ENCODE data around the gene BTBD1.
"Not testable (repeated sequence)": the region's sequence is repeated elsewhere in the genome, so short reads cannot be mapped to it uniquely, and the experiment has no call there.

BTBD1 gene

DNA sequence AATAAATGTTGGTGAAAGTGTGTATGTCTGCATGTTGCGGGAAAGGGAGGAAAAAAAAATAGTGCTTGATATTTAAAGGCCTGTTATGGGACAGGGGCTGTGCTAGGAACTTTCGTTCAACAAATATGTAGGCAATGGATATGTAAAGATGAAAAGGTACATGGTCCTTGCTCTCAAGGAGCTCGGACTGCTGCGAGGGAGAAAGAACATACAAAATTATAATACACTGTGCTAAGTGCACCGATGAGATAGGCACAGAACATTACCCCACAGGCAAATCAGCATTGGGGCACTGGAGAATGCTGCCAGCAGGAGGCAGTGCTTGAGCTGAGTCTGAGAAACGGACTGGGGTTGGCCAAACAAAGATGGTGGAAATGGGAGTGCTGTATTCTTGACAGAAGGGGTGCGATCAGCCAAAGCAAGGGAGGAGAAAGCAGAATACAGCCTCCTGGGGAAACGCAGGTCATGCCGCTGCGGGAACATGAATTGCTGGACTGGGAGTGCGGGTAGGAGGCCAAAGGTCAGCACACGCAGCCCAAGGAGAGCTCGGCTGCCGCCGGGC lies 56.3 kb downstream of the BTBD1 start:
- DNase-seq (ENCODE audit: low read depth), result peak; percentile 24
- peak overlapping the region; percentile 99 for H3K4me3 ChIP-seq (ENCODE audit: low read depth, low read length)

DNA sequence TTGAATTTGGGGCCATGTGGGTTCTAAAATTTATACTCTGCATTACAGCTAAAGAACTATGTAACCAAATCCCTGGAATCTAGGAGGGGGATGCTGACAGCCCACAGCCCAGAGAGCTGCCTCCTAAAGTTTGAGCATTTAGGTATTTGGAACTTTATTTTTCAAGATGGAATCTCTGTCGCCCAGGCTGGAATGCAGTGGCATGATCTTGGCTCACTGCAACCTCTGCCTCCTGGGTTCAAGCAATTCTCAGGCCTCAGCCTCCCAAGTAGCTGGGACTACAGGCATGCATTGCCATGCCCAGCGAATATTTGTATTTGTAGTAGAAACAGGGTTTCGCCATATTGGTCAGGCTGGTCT lies 66.4 kb downstream of the BTBD1 start:
- not testable (repeated sequence) for DNase-seq (ENCODE audit: low read depth); H3K4me3 ChIP-seq (ENCODE audit: low read depth, low read length)

DNA sequence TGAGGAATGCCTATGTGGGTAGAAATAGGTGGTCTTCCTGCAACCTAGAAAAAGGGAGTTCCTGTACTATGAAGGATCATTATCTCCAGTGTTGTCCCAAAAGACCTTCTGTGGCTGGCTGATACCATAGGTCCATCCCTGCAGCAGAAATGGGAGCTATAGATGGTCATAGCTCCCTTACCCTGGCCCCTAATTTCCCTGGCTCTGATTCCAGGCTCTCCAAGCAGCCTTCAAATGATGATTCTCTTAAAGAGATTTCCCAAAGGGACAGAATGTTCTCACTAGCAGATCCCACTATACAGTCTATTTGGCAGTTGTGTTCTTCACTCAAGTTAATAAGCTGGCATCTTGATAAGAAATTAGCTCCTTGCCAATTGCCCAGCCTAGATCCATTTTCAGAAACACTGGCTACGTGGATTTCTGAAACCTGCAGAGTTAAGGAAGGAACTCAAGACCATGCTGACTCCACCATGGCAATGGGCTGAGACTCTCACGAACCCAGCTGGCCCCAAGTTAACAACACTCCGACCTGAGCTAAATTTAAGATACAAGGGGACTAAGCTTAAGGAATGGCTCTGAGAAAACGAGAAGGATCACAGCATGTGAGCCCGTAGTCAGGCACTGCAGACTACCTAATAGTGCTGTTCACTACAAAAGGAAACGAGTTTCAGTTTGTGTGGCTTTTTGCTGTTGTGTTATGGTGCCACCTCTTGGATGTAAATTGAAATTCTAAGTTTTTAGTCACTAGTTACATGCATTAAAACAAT lies 67.0 kb downstream of the BTBD1 start:
- peak; percentile 20 for DNase-seq (ENCODE audit: low read depth)
- peak overlapping the region; percentile 39 for H3K4me3 ChIP-seq (ENCODE audit: low read depth, low read length)

GRCh38 chr15:82999426-82999825 lies 67.6 kb downstream of the BTBD1 start:
- H3K4me3 ChIP-seq (ENCODE audit: low read depth, low read length), result no peak overlapping the region
- DNase-seq (ENCODE audit: low read depth), result no peak

- no peak for DNase-seq (ENCODE audit: low read depth)
- H3K4me3 ChIP-seq (ENCODE audit: low read depth, low read length), result no peak overlapping the region
These were observed 71.1 kb downstream of the BTBD1 start for GRCh38 chr15:82995938-82996337.

DNA sequence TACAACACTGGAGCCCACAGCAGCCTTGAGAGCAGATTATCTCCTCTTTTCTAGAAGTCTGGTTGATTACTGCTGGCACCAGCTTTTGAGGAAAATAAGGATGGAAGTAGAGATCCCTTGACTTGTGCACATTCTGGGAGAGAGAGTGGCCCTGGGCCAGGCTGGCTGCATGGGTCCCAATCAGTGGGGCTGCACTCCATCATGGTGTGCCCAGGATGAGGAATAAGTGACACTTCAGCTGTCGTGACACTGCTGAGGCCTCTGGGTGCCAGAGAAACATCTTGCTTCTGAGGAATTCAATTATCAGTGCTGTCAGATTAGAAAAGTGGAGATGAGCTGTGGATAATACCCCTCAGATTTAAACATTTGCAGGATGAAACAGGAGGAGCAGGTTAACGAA lies 72.0 kb downstream of the BTBD1 start:
- H3K4me3 ChIP-seq (ENCODE audit: low read depth, low read length), result no peak overlapping the region
- no peak for DNase-seq (ENCODE audit: low read depth)

DNA sequence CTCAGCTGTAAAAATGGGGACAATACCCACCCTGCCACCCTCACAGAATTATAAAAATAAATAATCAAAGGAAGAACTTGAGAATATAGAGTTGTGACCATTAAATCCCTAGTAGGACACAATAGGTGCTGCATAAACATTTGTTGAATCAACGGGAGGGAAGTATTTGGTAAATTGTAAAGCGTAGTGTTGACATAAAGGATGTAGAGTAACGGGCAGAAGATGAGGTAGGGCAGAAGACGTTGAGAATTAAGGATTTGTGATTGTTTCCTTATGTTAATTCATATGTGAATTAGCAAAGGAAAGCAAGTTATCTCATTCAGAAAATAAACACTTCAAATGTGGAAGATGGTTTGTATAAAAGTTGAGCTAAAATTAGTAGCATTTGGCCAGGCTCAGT lies 73.9 kb downstream of the BTBD1 start:
- no peak overlapping the region for H3K4me3 ChIP-seq (ENCODE audit: low read depth, low read length)
- no peak for DNase-seq (ENCODE audit: low read depth)

- no peak for DNase-seq (ENCODE audit: low read depth)
- no peak overlapping the region for H3K4me3 ChIP-seq (ENCODE audit: low read depth, low read length)
These were observed 74.5 kb downstream of the BTBD1 start for GRCh38 chr15:82992436-82992998.

DNA sequence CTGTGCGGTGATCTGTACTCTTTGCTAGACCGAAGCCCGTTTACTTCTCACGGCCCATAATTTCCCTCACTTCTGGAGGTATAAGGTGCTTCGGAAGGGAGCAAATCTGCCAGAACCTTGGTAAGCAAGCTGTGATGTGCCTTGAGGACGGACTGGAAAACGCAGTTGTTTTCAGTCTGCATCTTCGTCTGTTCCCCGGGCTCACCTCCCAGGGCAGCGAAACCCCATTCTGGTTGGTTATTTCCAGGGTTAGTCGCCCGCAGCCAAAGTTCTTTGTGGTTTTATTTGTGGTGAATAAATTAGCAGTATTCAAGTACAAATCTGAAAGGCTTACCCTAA lies 80.6 kb downstream of the BTBD1 start:
- no peak for DNase-seq (ENCODE audit: low read depth)
- peak overlapping the region; percentile 99 for H3K4me3 ChIP-seq (ENCODE audit: low read depth, low read length)

- peak; percentile 83 for DNase-seq (ENCODE audit: low read depth)
- H3K4me3 ChIP-seq (ENCODE audit: low read depth, low read length), result peak within 1 kb of the TSS; percentile 99
These were observed 81.2 kb downstream of the BTBD1 start, which contains the start of gene RAMAC for GRCh38 chr15:82985688-82986441. RAMAC (plus strand) TSS chr15:82986210; CDS start chr15:82989019, 2,809 bp downstream.

GRCh38 chr15:82980981-82981380 lies 86.1 kb downstream of the BTBD1 start:
- H3K4me3 ChIP-seq (ENCODE audit: low read depth, low read length), result no peak overlapping the region
- no peak for DNase-seq (ENCODE audit: low read depth)

DNA sequence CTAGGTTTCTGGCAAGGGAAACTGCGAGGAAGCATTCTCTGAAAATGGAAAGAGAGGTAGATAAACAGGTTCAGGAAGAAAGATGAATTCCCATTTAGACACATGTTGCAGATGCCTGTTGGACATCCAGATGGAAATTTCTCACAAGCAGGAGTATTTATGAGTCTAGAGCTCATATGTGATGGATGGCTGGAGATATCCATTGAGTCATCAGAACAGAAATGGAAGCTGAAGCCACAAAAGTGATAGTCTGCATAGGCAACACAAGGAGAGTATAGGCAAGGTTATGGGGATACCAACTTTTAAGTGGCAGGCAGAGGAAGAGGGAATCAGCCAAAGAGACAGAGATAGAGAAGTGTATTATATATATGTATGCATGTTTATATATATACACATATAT lies 87.3 kb downstream of the BTBD1 start:
- no peak for DNase-seq (ENCODE audit: low read depth)
- H3K4me3 ChIP-seq (ENCODE audit: low read depth, low read length), result no peak overlapping the region

DNA sequence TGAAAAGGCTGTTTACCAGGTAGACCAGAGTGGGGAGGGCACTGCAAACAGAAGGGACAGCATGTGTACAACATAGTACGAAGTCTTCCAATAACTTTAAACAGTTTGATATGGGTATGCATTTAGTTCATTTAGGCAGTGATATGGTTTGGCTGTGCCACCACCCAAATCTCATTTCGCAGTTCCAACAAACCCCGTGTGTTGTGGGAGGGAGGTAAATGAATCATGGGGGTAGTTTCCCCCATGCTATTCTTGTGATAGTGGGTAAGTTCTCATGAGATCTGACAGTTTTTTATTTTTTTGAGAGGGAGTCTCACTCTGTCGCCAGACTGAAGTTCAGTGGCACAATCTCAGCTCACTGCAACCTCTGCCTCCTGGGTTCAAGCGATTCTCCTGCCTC lies 88.6 kb downstream of the BTBD1 start:
- no peak for DNase-seq (ENCODE audit: low read depth)
- H3K4me3 ChIP-seq (ENCODE audit: low read depth, low read length), result no peak overlapping the region

DNA sequence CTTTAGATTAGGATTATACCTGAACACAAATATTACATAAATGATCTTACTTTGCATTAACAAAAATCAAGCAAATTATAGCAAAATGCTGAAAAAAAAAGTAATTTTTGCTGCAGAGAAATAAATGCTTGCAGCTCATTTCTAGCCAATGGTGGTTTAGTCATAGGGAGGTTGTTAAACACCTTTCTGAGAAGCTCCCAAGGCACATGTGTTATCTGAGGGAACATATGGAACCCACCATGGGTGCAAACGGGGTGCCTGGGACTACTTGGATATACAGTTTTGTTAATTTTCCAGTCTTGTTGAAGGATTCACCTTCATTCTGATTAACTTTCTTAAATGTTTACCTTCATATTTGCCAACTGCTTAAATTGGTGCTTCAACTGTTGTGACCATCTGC lies 90.0 kb downstream of the BTBD1 start:
- no peak overlapping the region for H3K4me3 ChIP-seq (ENCODE audit: low read depth, low read length)
- DNase-seq (ENCODE audit: low read depth), result no peak

DNA sequence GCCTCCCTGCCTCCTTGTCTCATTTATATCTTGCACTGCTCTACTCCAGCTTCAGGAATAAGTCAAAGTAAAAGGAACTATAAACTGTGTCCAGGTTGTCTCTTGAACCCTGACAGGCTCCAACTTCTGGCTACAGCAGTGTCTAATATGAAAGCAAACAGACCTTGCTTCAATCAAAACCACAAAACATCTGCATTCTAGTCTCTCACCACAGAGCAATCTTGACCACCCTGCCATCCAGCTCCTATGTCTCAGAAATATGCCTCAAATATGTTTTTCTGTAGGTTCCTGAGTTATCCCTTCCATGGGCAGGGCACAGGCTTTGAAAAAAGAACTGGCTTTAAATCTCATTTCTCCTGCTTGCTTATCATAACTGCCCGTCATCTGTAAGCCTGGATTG lies 94.1 kb downstream of the BTBD1 start:
- H3K4me3 ChIP-seq (ENCODE audit: low read depth, low read length), result no peak overlapping the region
- no peak for DNase-seq (ENCODE audit: low read depth)

DNA sequence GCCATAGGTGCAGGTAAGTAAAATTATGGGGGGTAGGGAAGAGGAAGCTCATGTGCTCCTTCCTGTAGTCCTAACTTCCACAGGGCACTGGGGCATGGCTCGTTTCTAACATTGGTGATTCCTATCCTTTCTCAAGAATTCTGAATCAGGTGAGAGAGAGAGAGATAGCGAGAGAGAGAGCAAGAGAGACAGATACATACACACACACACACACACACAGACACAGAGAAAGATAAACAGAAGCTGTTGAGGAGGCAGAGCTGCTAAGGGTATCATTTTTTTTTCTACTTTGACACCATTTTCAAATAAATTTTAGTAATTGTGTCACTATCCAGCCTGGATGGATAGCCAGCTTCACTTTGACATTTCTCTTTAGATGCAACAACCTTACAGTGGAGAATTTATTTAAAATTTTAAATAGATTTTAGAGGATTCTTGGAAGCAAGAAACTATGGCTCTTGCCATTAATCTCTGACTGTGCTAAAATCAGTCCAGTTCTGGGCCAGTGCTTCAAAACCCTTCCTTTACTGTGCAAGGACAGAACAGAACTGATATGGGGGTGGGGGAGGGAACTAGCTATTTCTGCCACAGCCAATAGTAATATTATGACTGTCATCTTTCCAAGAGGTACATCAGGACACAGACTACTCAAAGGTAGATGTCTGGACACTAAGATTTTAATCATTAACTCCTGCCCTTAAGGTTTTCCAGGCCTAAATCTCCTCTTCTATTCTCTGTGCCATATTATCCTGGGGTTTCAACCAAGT lies 95.7 kb downstream of the BTBD1 start:
- H3K4me3 ChIP-seq (ENCODE audit: low read depth, low read length), result no peak overlapping the region
- no peak for DNase-seq (ENCODE audit: low read depth)

DNA sequence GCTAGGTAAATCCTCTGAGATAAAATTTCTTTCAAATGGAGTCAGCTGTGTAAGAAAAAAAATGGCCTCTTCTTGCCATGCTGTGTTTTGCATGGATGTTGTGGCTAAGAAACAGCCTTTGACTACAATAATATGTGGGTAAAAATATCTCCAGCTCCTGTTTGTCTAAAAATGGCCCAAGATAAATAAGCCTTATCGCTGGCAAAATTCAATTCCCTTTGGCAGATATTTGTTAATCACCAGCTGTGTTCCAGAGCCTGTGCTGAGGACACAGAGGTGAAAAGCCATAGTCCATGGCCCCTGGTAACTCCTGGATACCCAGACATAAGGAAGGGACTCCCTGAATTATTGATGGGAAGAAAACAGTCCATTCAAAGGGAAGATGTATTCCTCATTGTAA lies 96.4 kb downstream of the BTBD1 start:
- H3K4me3 ChIP-seq (ENCODE audit: low read depth, low read length), result no peak overlapping the region
- DNase-seq (ENCODE audit: low read depth), result no peak

GRCh38 chr15:82970078-82970686 lies 96.9 kb downstream of the BTBD1 start:
- no peak for DNase-seq (ENCODE audit: low read depth)
- no peak overlapping the region for H3K4me3 ChIP-seq (ENCODE audit: low read depth, low read length)

GRCh38 chr15:82969353-82969752 lies 97.7 kb downstream of the BTBD1 start:
- no peak for DNase-seq (ENCODE audit: low read depth)
- no peak overlapping the region for H3K4me3 ChIP-seq (ENCODE audit: low read depth, low read length)
